SU-DHL-6 (cell line): ENCODE measurements around the gene GIGYF1.

Experiments
- EZH2phosphoT487 ChIP-seq: fragments of 200-600 bp; sonication (generic), shearing (Covaris generic); conservative IDR thresholded peaks from 2 replicates; pipeline ENCODE4 v1.6.1; 2018; ENCODE audit warnings: mild to moderate bottlenecking, antibody characterized with exemption, low read length, moderate library complexity, mixed read lengths
- TF ChIP-seq, protein P1 (sequence below): fragments of 200-600 bp; sonication (generic); IDR thresholded peaks from one replicate; pipeline ENCODE4 v1.5.1; 2017; ENCODE audit warnings: antibody characterized with exemption, mild to moderate bottlenecking, low read length, moderate library complexity; ENCODE audit not compliant: insufficient read depth, poor library complexity, severe bottlenecking

DNA sequence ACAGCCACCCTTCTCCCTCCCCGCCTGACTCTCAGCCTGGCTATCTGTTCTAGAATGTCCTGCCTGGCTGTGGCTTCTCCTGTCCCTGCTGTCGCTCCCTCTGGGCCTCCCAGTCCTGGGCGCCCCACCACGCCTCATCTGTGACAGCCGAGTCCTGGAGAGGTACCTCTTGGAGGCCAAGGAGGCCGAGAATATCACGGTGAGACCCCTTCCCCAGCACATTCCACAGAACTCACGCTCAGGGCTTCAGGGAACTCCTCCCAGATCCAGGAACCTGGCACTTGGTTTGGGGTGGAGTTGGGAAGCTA, 27.4 kb upstream of the GIGYF1 start:
- TF ChIP-seq, protein P1, sequence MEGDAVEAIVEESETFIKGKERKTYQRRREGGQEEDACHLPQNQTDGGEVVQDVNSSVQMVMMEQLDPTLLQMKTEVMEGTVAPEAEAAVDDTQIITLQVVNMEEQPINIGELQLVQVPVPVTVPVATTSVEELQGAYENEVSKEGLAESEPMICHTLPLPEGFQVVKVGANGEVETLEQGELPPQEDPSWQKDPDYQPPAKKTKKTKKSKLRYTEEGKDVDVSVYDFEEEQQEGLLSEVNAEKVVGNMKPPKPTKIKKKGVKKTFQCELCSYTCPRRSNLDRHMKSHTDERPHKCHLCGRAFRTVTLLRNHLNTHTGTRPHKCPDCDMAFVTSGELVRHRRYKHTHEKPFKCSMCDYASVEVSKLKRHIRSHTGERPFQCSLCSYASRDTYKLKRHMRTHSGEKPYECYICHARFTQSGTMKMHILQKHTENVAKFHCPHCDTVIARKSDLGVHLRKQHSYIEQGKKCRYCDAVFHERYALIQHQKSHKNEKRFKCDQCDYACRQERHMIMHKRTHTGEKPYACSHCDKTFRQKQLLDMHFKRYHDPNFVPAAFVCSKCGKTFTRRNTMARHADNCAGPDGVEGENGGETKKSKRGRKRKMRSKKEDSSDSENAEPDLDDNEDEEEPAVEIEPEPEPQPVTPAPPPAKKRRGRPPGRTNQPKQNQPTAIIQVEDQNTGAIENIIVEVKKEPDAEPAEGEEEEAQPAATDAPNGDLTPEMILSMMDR: no peak
- TF ChIP-seq EZH2phosphoT487: no peak
